Skeletal muscle cell (primary cell): Measurements from ENCODE around the gene MKX.
"Not testable (repeated sequence)": the region's sequence is repeated elsewhere in the genome, so short reads cannot be mapped to it uniquely, and the experiment has no call there.

Experiments used
- DNase-seq: peaks from one replicate; pipeline ENCODE4 v3.0.0-alpha.2; 2010; ENCODE audit warnings: low read depth
- H3K4me3 ChIP-seq: 2 replicates; pipeline ENCODE4 v1.5.1; 2011; ENCODE audit warnings: low read depth, mild to moderate bottlenecking, control low read depth, low read length, moderate library complexity

The MKX gene

GRCh38 chr10:27699776-27700175, 45.8 kb downstream of the MKX start:
- DNase-seq, result no peak
- no peak overlapping the region for H3K4me3 ChIP-seq

- no peak overlapping the region for H3K4me3 ChIP-seq
- no peak for DNase-seq
Measured at GRCh38 chr10:27698961-27699360, 46.7 kb downstream of the MKX start.

- no peak for DNase-seq
- H3K4me3 ChIP-seq, result no peak overlapping the region
Measured at GRCh38 chr10:27696466-27696865, 49.2 kb downstream of the MKX start.

GRCh38 chr10:27695706-27696105, 49.9 kb downstream of the MKX start:
- H3K4me3 ChIP-seq, result no peak overlapping the region
- no peak for DNase-seq

- no peak overlapping the region for H3K4me3 ChIP-seq
- no peak for DNase-seq
Measured at GRCh38 chr10:27695088-27695487, 50.5 kb downstream of the MKX start.

- DNase-seq, result no peak
- no peak overlapping the region for H3K4me3 ChIP-seq
Measured at GRCh38 chr10:27692663-27693062, 53.0 kb downstream of the MKX start.

- no peak overlapping the region for H3K4me3 ChIP-seq
- no peak for DNase-seq
Measured at GRCh38 chr10:27688991-27689390, 56.6 kb downstream of the MKX start.

GRCh38 chr10:27688276-27688675, 57.3 kb downstream of the MKX start:
- no peak for DNase-seq
- no peak overlapping the region for H3K4me3 ChIP-seq

GRCh38 chr10:27687743-27688142, 57.9 kb downstream of the MKX start:
- H3K4me3 ChIP-seq, result no peak overlapping the region
- no peak for DNase-seq

- no peak overlapping the region for H3K4me3 ChIP-seq
- DNase-seq, result no peak
Measured at GRCh38 chr10:27687326-27687725, 58.3 kb downstream of the MKX start.

GRCh38 chr10:27685681-27686080, 59.9 kb downstream of the MKX start:
- no peak overlapping the region for H3K4me3 ChIP-seq
- no peak for DNase-seq

GRCh38 chr10:27683226-27683625, 62.4 kb downstream of the MKX start:
- no peak overlapping the region for H3K4me3 ChIP-seq
- no peak for DNase-seq

GRCh38 chr10:27681795-27682194, 63.8 kb downstream of the MKX start:
- DNase-seq, H3K4me3 ChIP-seq: not testable (repeated sequence)

GRCh38 chr10:27680691-27681605, 64.7 kb downstream of the MKX start:
- H3K4me3 ChIP-seq, result no peak overlapping the region
- no peak for DNase-seq

GRCh38 chr10:27680006-27680557, 65.5 kb downstream of the MKX start:
- H3K4me3 ChIP-seq, result no peak overlapping the region
- DNase-seq, result no peak

- no peak overlapping the region for H3K4me3 ChIP-seq
- no peak for DNase-seq
Measured at GRCh38 chr10:27679369-27679912, 66.2 kb downstream of the MKX start.

- H3K4me3 ChIP-seq, result no peak overlapping the region
- DNase-seq, result no peak
Measured at GRCh38 chr10:27678166-27678565, 67.5 kb downstream of the MKX start.

- no peak overlapping the region for H3K4me3 ChIP-seq
- DNase-seq, result no peak
Measured at GRCh38 chr10:27673065-27673464, 72.6 kb downstream of the MKX start.

- no peak for DNase-seq
- H3K4me3 ChIP-seq, result no peak overlapping the region
Measured at GRCh38 chr10:27671821-27672220, 73.8 kb downstream of the MKX start.

- no peak overlapping the region for H3K4me3 ChIP-seq
- no peak for DNase-seq
Measured at GRCh38 chr10:27664461-27664860, 81.2 kb downstream of the MKX start.

GRCh38 chr10:27663621-27664020, 82.0 kb downstream of the MKX start:
- no peak for DNase-seq
- no peak overlapping the region for H3K4me3 ChIP-seq
